BJ (cell line): ENCODE data around the gene LYRM4. TPM values are rescaled to one million over a fixed set of nuclear protein-coding genes. Genes with fewer than 3 reads are reported as not detected.

Source experiments
- CTCF ChIA-PET: fragments of 350-600 bp; formaldehyde crosslinking; extraction: SDS; loops from one replicate; lab custom pipeline; 2021; ENCODE audit warnings: antibody characterized with exemption, inconsistent platforms; lab: Yijun Ruan, JAX
- POLR2A ChIA-PET: fragments of 300-600 bp; sonication (Branson Sonifier 250); formaldehyde crosslinking; extraction: SDS; loops from one replicate; lab custom pipeline; 2021; ENCODE audit warnings: antibody characterized with exemption; lab: Charles Lee
- DNase-seq: peaks from one replicate; pipeline ENCODE4 v3.0.0-alpha.2; 2011; ENCODE audit warnings: low read depth
- H3K27me3 ChIP-seq: 2 replicates; pipeline ENCODE4 v1.6.0; 2011; ENCODE audit warnings: low read length; ENCODE audit not compliant: control insufficient read depth, insufficient read depth
- H3K36me3 ChIP-seq: 2 replicates; pipeline ENCODE4 v1.5.1; 2011; ENCODE audit warnings: low read length; ENCODE audit not compliant: control insufficient read depth, insufficient read depth
- H3K4me3 ChIP-seq: 2 replicates; pipeline ENCODE4 v1.5.1; 2011; ENCODE audit warnings: low read depth, mild to moderate bottlenecking, control low read depth, low read length
- polyA plus RNA-seq: library from polyadenylated mRNA; depleted of rRNA; stranded (reverse); fragments of >200 nt; gene quantifications from 2 replicates; pipeline ENCODE4 v1.2.3, GENCODE V29; 2011
- TF ChIP-seq, protein P1 (sequence below): IDR thresholded peaks from 2 replicates; pipeline ENCODE4 v1.5.1; 2011; ENCODE audit warnings: low read depth, mild to moderate bottlenecking, control low read depth, inconsistent platforms, low read length, moderate library complexity; ENCODE audit not compliant: insufficient read depth

Gene LYRM4
- polyA plus RNA-seq, 1 experiment, result 29.0 TPM

DNA sequence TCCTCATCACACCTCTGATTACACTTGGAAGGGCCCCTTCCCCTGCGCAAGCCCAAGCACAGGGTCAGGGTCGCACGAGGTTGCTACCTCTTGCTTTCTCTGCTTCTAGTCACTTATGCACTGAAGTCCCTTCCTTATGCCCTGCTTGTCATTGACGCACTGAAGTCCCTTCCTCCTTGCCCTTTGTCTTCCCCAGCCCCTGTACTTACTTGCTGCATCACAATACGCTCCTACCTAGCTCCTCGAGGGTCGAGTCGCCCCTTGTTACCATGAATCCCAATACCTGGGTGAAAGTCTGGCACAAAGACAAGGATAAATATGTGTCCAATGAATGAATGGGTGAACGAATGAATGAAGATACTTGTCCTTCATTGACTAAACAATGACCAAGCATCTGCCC lies 75.9 kb downstream of the LYRM4 start:
- TF ChIP-seq, protein P1, sequence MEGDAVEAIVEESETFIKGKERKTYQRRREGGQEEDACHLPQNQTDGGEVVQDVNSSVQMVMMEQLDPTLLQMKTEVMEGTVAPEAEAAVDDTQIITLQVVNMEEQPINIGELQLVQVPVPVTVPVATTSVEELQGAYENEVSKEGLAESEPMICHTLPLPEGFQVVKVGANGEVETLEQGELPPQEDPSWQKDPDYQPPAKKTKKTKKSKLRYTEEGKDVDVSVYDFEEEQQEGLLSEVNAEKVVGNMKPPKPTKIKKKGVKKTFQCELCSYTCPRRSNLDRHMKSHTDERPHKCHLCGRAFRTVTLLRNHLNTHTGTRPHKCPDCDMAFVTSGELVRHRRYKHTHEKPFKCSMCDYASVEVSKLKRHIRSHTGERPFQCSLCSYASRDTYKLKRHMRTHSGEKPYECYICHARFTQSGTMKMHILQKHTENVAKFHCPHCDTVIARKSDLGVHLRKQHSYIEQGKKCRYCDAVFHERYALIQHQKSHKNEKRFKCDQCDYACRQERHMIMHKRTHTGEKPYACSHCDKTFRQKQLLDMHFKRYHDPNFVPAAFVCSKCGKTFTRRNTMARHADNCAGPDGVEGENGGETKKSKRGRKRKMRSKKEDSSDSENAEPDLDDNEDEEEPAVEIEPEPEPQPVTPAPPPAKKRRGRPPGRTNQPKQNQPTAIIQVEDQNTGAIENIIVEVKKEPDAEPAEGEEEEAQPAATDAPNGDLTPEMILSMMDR, result no peak
- DNase-seq, result no peak
- ChIA-PET POLR2A (interaction anchor here (0.7 kb wide), 1 partner anchor 17 kb away, joined by 4 read pairs; no protein-coding TSS in a partner anchor), CTCF (no interaction called here)
- Histone ChIP-seq H3K4me3 (no peak overlapping the region), H3K27me3 (no peaks in the 10 kb centered on the region), H3K36me3 (no peaks in the 10 kb centered on the region)

DNA sequence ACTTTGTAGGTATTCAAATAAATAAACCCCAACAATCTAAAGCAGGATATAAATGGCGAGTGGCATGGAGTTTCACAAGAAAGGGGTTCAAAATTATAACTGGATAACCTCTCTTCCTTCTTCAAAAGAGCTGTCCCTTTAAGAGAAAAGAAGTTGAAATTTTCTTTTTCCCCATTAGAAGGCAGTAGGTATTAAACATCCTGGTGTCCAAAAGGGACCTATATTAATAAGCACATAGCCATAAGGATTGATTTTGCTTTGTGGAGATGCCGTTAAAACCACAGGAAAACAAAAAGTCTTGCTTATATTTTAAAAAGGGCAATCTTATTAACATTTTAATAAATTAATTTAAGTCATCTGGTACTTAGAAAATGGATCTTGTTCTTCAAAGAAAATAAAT lies 76.5 kb downstream of the LYRM4 start:
- Histone ChIP-seq H3K36me3 (no peaks in the 10 kb centered on the region), H3K27me3 (no peaks in the 10 kb centered on the region), H3K4me3 (no peak overlapping the region)
- ChIA-PET POLR2A (no interaction called here), CTCF (no interaction called here)
- DNase-seq, result no peak
- TF ChIP-seq, protein P1, result no peak

- Histone ChIP-seq H3K27me3 (no peaks in the 10 kb centered on the region), H3K36me3 (no peaks in the 10 kb centered on the region), H3K4me3 (no peak overlapping the region)
- DNase-seq, result no peak
- TF ChIP-seq, protein P1, result no peak
- ChIA-PET POLR2A (no interaction called here), CTCF (no interaction called here)
These were observed 79.0 kb downstream of the LYRM4 start for GRCh38 chr6:5181510-5182317.

GRCh38 chr6:5180636-5181035 lies 80.1 kb downstream of the LYRM4 start:
- no peaks in the 10 kb centered on the region for H3K27me3 ChIP-seq
- TF ChIP-seq, protein P1, result no peak
- no peak for DNase-seq
- H3K4me3 ChIP-seq, result no peak overlapping the region
- ChIA-PET POLR2A (no interaction called here), CTCF (interaction anchor here (1.4 kb wide), 1 partner anchor 37 kb away, joined by 4 read pairs; no protein-coding TSS in a partner anchor)
- no peaks in the 10 kb centered on the region for H3K36me3 ChIP-seq

DNA sequence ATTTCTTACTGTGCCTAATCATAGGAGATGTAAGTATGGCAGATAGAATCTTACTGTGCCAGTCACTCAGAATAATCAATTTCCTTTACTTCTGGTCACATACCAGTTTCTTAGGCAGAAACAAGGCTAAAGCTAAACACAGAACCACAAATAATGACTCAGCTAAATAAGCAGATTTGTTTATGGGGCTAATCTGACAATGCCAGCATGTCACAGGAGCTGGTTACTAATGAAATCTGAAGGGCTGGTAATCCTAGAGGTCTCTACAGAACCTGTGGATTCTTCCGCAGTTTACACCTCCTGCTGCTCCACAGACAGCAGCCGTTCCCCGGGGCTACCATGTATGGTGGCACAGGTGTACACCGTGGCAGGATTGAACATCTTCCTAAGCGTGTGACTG lies 80.8 kb downstream of the LYRM4 start:
- Histone ChIP-seq H3K27me3 (no peaks in the 10 kb centered on the region), H3K36me3 (no peaks in the 10 kb centered on the region), H3K4me3 (no peak overlapping the region)
- ChIA-PET CTCF (interaction anchor here (1.4 to 1.9 kb wide), 2 partner anchors 12 to 36 kb away, joined by 4 to 8 read pairs; no protein-coding TSS in a partner anchor), POLR2A (no interaction called here)
- DNase-seq, result no peak
- TF ChIP-seq, protein P1, result no peak
